ENCODE measurements around the gene SMIM35. TPM values are rescaled to one million over a fixed set of nuclear protein-coding genes. Genes with fewer than 3 reads are reported as not detected.

Gene SMIM35
- total RNA-seq, 4 donors from 2014 or later: not detected

GRCh38 chr11:118051136-118051610 lies 35.6 kb downstream of the SMIM35 start:
- 82% methylated on average over 7 of the region's 7 CpGs for WGBS
- TF ChIP-seq, protein P1, sequence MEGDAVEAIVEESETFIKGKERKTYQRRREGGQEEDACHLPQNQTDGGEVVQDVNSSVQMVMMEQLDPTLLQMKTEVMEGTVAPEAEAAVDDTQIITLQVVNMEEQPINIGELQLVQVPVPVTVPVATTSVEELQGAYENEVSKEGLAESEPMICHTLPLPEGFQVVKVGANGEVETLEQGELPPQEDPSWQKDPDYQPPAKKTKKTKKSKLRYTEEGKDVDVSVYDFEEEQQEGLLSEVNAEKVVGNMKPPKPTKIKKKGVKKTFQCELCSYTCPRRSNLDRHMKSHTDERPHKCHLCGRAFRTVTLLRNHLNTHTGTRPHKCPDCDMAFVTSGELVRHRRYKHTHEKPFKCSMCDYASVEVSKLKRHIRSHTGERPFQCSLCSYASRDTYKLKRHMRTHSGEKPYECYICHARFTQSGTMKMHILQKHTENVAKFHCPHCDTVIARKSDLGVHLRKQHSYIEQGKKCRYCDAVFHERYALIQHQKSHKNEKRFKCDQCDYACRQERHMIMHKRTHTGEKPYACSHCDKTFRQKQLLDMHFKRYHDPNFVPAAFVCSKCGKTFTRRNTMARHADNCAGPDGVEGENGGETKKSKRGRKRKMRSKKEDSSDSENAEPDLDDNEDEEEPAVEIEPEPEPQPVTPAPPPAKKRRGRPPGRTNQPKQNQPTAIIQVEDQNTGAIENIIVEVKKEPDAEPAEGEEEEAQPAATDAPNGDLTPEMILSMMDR (IDR thresholded peaks at IDR 0.05): no peak
- no peak for TF ChIP-seq EP300 (IDR thresholded peaks at IDR 0.05)
- TF ChIP-seq POLR2AphosphoS5 (IDR thresholded peaks at IDR 0.05): no peak
- no peak for TF ChIP-seq POLR2A (IDR thresholded peaks at IDR 0.05)
- DNase-seq (ENCODE audit: low spot score in 2 of 2): peak in 1 of 2 donors; percentile 34

GRCh38 chr11:118050208-118050891 lies 36.4 kb downstream of the SMIM35 start:
- H3K36me3 ChIP-seq: no peaks in the 10 kb centered on the region
- no peak for TF ChIP-seq POLR2A (IDR thresholded peaks at IDR 0.05)
- H3K27ac ChIP-seq: no peak overlapping the region
- H3K4me1 ChIP-seq: peaks cover 13% of the 10 kb centered on the region
- no peak overlapping the region for H3K4me3 ChIP-seq
- no peaks in the 10 kb centered on the region for H3K9me3 ChIP-seq
- peak in 1 of 2 donors; percentile 40 for DNase-seq (ENCODE audit: low spot score in 2 of 2)
- WGBS: 92% methylated on average over 6 of the region's 7 CpGs
- H3K27me3 ChIP-seq: no peaks in the 10 kb centered on the region

More at GRCh38 chr11:118051136-118051610, 35.6 kb downstream of the SMIM35 start:
- no peaks in the 10 kb centered on the region for H3K9me3 ChIP-seq
- no peaks in the 10 kb centered on the region for H3K27me3 ChIP-seq
- H3K4me1 ChIP-seq: peaks cover 6% of the 10 kb centered on the region
- no peaks in the 10 kb centered on the region for H3K36me3 ChIP-seq
- H3K4me3 ChIP-seq: no peak overlapping the region
- H3K27ac ChIP-seq: no peak overlapping the region

DNA sequence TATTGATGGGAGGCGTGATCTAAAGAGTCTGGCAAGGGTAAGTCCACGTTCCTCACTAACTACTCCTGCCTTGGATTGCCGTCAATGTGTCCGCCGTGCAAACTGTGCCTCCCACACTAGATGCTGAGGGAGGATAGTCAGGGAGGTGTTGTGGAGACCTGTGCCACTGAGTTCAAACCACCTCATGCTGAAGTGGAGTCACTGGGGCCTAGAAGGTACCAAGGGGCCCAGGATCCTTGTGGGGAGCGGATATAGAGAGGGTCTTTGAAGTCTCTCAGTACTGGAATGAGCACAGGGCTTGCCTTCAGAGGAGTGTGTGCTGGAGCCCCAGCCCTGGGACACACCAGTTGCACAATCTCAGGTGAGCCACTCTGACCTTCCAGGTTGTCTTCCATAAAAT lies 37.0 kb downstream of the SMIM35 start:
- WGBS: 91% methylated on average over 6 of the region's 6 CpGs
- Histone ChIP-seq H3K36me3 (no peaks in the 10 kb centered on the region), H3K27me3 (no peaks in the 10 kb centered on the region), H3K4me3 (no peak overlapping the region), H3K9me3 (no peaks in the 10 kb centered on the region), H3K4me1 (peaks cover 19% of the 10 kb centered on the region), H3K27ac (no peak overlapping the region)
- DNase-seq (ENCODE audit: low spot score in 2 of 2): peak in 1 of 2 donors; percentile 34
- TF ChIP-seq POLR2AphosphoS5 (IDR thresholded peaks at IDR 0.05) (no peak), POLR2A (IDR thresholded peaks at IDR 0.05) (no peak)
- TF ChIP-seq, protein P1 (IDR thresholded peaks at IDR 0.05): no peak

DNA sequence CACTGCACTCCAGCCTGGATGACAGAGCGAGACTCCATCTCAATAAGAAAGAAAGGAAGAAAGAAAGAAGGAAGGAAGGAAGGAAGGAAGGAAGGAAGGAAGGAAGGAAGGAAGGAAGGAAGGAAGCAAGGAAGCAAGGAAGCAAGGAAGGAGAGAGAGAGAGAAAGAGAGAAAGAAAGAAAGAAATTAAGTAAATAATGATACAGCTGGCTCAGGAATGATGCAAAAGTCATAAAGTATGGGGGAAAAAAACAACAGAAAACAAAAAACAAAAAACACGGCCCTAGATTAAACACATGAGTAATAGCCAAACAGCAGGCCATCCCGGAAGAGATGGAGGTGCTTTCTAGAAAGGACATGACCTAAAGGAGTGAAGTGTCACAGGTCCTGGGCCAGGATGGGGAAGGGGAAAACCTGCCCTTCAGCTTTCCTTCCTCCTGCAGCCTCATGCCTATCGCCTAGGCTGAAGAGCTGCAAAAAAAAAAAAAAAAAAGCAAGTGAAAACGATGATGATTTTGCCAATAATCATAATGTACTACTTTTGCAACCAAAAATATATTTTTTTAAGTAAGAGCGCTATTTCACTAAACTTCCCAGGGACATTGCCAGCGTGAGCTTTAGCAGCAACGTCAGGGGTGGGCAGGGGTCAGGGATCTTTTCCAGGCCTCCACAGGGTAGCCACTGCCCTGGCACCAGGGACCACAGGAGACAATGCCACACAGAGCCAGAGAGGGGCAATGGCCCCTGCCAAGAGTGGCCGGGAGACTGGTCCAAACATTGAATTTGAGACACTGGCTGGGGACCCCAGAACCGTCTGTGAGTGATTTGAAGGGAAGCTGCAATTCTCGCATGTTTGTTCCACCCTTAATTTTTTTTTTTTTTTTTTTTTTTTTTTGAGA lies 38.0 kb downstream of the SMIM35 start:
- H3K9me3 ChIP-seq: no peaks in the 10 kb centered on the region
- peaks cover 20% of the 10 kb centered on the region for H3K4me1 ChIP-seq
- no peaks in the 10 kb centered on the region for H3K27me3 ChIP-seq
- H3K27ac ChIP-seq: no peak overlapping the region
- DNase-seq (ENCODE audit: low spot score in 2 of 2): peak in 1 of 2 donors; percentile 34
- TF ChIP-seq POLR2AphosphoS5 (IDR thresholded peaks at IDR 0.05) (no peak), POLR2A (IDR thresholded peaks at IDR 0.05) (no peak), EP300 (IDR thresholded peaks at IDR 0.05) (no peak)
- TF ChIP-seq, protein P1 (IDR thresholded peaks at IDR 0.05): no peak
- 63% methylated on average over 11 of the region's 11 CpGs for WGBS
- no peaks in the 10 kb centered on the region for H3K36me3 ChIP-seq
- no peak overlapping the region for H3K4me3 ChIP-seq

- Histone ChIP-seq H3K4me3 (no peak overlapping the region), H3K27me3 (no peaks in the 10 kb centered on the region), H3K27ac (no peak overlapping the region), H3K4me1 (peaks cover 20% of the 10 kb centered on the region), H3K36me3 (no peaks in the 10 kb centered on the region), H3K9me3 (no peaks in the 10 kb centered on the region)
- DNase-seq (ENCODE audit: low spot score in 2 of 2): no peak
- TF ChIP-seq, protein P1 (IDR thresholded peaks at IDR 0.05): no peak
- TF ChIP-seq EP300 (IDR thresholded peaks at IDR 0.05): no peak
- no peak for TF ChIP-seq POLR2AphosphoS5 (IDR thresholded peaks at IDR 0.05)
- no peak for TF ChIP-seq POLR2A (IDR thresholded peaks at IDR 0.05)
- WGBS: 85% methylated on average over 4 of the region's 4 CpGs
These were observed 39.0 kb downstream of the SMIM35 start for GRCh38 chr11:118047749-118048148.
